Measurements from ENCODE around the gene CMPK2. TPM values are rescaled to one million over a fixed set of nuclear protein-coding genes. Genes with fewer than 3 reads are reported as not detected.
"Not testable (repeated sequence)": the region's sequence is repeated elsewhere in the genome, so short reads cannot be mapped to it uniquely, and the experiment has no call there.

Gene CMPK2
- total RNA-seq, 1 donor: 1.9 TPM

DNA sequence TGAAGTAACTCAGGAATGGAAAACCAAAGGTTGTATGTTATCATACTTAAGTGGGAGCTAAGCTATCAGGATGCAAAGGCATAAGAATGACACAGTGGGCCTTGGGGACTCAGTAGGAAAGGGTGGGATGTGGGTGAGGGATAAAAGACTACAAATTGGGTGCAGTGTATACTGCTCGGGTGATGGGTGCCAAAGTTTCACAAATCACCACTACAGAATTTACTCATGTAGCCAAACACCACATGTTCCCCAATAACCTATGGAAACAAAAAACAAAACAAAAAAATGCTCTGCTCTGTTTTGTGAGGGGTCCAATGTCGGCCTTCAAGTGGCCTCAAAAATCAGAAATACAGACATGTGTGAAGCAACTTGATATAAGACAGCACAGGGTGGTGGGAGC lies 42.6 kb upstream of the CMPK2 start:
- TF ChIP-seq, protein P1, sequence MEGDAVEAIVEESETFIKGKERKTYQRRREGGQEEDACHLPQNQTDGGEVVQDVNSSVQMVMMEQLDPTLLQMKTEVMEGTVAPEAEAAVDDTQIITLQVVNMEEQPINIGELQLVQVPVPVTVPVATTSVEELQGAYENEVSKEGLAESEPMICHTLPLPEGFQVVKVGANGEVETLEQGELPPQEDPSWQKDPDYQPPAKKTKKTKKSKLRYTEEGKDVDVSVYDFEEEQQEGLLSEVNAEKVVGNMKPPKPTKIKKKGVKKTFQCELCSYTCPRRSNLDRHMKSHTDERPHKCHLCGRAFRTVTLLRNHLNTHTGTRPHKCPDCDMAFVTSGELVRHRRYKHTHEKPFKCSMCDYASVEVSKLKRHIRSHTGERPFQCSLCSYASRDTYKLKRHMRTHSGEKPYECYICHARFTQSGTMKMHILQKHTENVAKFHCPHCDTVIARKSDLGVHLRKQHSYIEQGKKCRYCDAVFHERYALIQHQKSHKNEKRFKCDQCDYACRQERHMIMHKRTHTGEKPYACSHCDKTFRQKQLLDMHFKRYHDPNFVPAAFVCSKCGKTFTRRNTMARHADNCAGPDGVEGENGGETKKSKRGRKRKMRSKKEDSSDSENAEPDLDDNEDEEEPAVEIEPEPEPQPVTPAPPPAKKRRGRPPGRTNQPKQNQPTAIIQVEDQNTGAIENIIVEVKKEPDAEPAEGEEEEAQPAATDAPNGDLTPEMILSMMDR (IDR thresholded peaks at IDR 0.05; ENCODE audit: insufficient read depth, low read length): no peak
- no peak for DNase-seq (ENCODE audit: low read depth)
- H3K4me3 ChIP-seq (ENCODE audit: low read depth, low read length): no peak overlapping the region

DNA sequence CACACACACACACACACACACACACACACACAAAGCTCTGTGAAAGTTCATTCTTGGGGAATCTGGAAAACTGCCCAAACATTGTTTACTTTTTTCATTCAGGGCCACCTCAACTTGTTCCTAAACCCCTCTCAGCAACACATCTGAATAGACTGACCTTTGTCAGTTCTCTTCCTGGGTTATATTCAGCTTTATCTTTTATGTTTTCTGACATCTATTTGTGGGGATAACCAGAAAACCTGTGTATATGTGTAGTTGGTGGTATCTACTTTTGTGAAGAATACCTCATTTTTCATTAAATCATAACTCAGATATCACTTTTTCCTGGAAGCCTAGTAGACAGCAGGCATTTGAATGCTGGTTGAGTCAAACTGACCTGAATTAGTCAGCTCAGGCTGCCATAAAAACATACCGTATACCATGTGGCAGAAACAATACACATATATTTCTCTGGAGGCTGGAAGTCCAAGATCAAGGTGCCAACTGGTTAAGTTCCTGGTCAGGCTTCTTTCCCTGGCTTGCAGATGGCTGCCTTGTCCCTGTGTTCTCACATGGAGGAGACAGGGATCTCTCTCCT lies 40.5 kb upstream of the CMPK2 start:
- TF ChIP-seq, protein P1 (IDR thresholded peaks at IDR 0.05; ENCODE audit: insufficient read depth, low read length): no peak
- no peak for DNase-seq (ENCODE audit: low read depth)
- H3K4me3 ChIP-seq (ENCODE audit: low read depth, low read length): no peak overlapping the region

DNA sequence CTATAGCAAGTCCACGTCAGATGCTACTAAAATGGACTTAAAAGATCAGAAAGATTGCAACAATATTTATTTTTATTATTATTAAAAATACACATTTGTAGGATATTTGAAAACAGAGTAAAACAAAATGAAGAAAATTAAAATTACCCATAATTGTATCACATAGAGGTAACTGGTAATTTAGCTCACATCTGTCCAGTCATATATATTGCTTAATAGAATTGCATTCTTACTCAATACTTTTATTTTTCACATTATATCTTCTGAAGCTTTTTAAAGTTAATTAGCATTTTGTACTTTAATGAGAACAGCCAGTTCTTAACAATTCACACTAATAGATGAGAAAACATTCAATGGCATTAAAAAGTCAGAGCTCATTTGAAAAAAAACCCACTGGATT lies 40.0 kb upstream of the CMPK2 start:
- TF ChIP-seq, protein P1 (IDR thresholded peaks at IDR 0.05; ENCODE audit: insufficient read depth, low read length): no peak
- no peak for DNase-seq (ENCODE audit: low read depth)
- no peak overlapping the region for H3K4me3 ChIP-seq (ENCODE audit: low read depth, low read length)

DNA sequence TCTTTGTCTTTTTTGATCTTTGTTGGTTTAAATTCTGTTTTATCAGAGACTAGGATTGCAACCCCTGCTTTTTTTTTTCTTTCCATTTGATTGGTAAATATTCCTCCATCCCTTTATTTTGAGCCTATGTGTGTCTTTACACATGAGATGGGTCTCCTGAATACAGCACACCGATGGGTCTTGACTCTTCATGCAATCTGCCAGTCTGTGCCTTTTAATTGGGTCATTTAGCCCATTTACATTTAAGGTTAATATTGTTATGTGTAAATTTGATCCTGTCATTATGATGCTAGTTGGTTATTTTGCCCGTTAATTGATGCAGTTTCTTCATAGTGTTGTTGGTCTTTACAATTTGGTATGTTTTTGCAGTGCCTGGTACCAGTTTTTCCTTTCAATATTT lies 36.9 kb upstream of the CMPK2 start:
- DNase-seq (ENCODE audit: low read depth); H3K4me3 ChIP-seq (ENCODE audit: low read depth, low read length): not testable (repeated sequence)

DNA sequence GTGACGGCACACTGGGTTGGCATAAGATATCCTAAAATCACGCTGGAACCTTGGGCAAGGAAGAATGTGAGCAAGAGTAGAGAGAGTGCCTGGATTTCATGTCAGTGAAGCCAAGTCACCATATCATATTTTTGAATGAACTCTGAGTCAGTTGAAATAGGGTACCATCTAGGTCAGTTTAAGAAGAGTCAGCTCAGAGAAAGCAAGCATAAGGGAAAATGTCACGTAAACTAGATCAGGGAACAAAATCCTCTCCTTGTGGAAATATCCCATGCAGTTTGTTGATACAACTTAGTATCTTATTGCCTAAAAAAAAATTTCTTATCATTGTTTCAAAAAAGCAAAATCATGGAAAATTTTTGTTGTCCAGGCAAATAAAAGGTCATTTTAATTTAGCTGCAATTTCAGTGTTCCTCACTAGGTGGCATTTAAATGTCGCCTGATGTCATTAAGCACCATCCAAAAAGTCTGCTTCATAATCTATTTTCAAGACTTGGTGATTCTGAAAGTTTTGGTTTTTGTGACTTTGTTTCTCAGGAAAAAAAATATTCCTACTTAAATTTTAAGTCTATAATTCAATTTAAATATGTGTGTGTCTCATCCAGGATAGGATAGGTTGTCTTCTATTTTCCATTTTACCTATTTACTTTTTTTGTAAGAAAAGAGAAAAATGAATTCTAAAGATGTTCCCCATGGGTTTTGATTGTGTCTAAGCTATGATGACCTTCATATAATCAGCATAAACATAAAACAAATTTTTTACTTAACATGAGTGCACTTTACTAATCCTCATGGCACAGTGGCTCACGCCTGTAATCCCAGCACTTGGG lies 31.4 kb upstream of the CMPK2 start:
- no peak overlapping the region for H3K4me3 ChIP-seq (ENCODE audit: low read depth, low read length)
- peak; percentile 64 for DNase-seq (ENCODE audit: low read depth)
- TF ChIP-seq, protein P1 (IDR thresholded peaks at IDR 0.05; ENCODE audit: insufficient read depth, low read length): peak; percentile 58

DNA sequence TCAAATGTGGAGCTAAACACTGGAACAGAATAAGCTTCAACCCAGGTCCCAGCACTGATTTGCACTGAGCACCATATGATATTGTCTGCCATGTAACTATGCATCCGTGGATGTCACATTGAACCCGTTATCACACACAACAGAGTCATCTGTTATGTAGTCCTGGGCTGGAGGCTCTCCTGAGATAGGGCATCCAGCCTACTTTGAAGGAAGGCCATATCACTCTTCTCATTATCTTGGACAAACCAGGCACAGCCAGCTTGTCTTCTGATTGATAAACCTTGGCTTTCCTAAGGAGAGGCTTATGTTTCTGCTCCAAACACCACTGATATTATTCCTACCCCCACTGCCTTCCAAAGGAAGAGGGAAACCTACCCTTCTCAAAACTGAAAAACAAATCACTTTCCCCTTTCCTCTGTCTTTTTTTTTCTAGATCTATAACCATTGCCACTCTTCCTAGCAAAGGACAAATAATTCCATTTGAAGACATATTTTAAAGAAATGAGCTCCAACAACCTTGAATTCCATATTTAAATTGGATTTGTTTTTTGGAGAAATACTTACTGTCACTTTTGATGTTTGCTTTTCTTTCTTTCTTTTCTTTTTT lies 28.3 kb upstream of the CMPK2 start:
- no peak for DNase-seq (ENCODE audit: low read depth)
- H3K4me3 ChIP-seq (ENCODE audit: low read depth, low read length): no peak overlapping the region
- TF ChIP-seq, protein P1 (IDR thresholded peaks at IDR 0.05; ENCODE audit: insufficient read depth, low read length): no peak

DNA sequence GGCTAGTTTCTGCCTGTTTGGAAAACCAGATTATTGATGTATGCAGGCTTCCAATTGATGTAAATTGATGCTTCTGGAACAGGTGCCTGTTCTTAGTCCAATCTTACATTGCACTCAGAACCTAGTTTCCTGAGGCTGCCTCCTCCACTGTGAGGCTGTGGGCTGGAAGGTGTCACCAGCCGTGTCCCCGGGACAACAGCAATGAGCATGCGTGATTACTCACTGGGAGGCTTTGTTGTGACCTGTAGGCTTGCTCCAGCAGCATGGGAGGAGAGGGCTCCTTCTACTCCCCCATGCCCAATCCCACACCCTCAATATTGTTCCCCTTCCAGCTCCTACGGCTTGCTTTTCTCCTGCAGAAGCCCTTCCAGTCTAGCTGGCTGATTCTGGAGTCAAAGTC lies 23.0 kb upstream of the CMPK2 start:
- no peak for DNase-seq (ENCODE audit: low read depth)
- no peak overlapping the region for H3K4me3 ChIP-seq (ENCODE audit: low read depth, low read length)
- TF ChIP-seq, protein P1 (IDR thresholded peaks at IDR 0.05; ENCODE audit: insufficient read depth, low read length): no peak

Data from fibroblast of the aortic adventitia (primary cell).